HL-60/S4 (cell line): ENCODE data around the gene ATG13.
"Not testable (repeated sequence)": the region's sequence is repeated elsewhere in the genome, so short reads cannot be mapped to it uniquely, and the experiment has no call there.

Experiments used
- in situ Hi-C: fragments of 300-500 bp; cut with MboI; formaldehyde crosslinking; loops from 2 replicates; pipeline ENCODE4 v1.14.3; 2022; ENCODE audit warnings: low sequenced_read_pairs

ATG13 gene

DNA sequence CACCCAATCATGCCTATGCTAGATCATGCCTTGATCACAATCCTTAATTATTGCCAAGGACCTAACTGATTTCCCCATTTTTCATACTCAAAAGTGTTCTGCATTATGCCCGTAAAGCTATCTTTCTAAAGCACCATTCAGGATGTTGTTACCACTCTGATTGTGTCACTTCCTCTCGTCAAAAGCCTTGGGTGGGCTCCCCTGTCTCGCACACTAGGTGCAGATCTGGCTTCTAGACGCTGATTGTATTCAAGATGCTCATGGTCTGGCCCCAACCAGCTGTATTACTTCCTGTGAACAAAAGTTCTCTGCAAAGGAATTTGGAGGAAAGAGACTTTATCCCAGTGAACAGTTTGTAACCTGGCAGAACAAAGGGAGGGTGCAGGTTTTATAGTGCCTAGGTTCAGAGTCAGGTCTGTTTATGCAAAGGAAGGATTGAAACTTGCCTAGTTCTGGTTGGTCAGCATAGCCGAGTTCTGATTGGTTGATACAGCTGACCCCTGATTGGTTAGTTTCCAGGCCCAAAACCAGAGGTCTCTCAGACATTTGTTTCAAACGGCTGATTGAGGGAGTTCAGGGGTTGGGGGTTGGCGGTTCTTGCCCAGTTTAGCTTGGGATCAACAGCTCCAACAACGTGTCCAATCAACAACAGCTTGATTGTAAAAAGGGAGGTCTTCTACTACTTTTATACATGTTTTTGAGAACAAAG, 25.4 kb downstream of the ATG13 start:
- in situ Hi-C loops, result no loop called here

GRCh38 chr11:46643531-46643930, 26.2 kb downstream of the ATG13 start:
- in situ Hi-C loops, result no loop called here

DNA sequence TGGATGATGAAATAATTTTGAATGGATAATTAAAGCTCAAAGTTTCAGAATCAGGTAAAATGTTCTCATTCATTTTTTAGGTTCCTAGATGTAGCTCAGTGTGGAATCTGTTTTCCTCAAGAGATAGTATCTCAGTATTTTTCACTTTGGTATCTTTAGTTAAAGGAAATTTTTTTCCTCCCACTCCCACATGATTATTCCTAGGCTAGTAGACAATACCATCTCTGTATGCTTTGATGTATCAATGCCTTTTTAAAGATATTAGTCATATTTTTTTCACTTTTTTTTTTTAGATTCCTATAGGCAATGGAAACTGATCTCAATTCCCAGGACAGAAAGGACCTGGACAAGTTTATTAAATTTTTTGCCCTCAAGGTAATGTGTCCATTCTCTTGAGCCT, 26.6 kb downstream of the ATG13 start:
- in situ Hi-C loops, result no loop called here

DNA sequence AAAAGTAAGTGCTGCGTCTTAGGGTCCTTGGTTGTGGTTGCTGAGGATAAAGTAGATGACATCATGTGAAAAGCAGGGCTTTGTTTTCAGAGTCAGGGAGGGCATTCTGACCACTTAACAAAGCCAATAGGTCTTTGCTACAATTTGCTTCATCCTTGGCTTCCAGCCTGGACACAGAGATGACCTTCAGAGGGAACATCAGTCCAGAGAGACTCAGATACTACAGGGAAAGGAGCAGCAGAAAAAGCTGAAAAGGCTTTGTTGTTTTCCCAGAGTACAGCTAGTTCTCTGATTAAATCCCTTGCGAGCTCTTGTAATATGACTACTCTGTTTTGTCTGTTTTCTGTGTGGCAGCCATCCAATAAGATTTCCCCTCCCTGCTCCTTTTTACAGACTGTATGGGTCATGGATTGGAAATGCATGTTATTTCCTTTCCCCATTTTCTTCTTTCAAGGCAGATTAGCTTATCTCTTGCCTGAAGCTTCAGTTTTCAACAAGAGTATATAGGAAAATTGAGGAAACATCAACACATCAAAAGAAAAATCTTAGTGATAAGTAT, 31.9 kb downstream of the ATG13 start:
- in situ Hi-C loops, result no loop called here

- in situ Hi-C loops, result no loop called here
Observed at GRCh38 chr11:46655631-46656030, 38.3 kb downstream of the ATG13 start.

- in situ Hi-C loops, result no loop called here
Observed at GRCh38 chr11:46657186-46657585, 39.8 kb downstream of the ATG13 start.

DNA sequence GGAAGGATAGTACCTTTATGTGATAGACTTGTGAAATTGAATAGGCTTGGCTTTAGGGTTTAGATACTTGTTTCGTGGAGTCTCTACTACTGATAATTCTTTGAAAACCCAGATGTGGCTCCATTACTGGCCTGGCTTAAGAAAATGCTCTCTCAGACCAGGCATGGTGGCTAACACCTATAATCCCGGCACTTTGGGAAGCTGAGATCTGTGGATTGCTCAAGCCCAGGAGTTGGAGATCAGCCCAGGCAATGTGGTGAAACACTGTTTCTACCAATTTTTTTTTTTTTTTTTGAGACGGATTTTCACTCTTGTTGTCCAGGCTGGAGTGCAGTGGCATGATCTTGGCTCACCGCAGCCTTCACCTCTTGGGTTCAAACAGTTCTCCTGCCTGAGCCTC, 40.9 kb downstream of the ATG13 start:
- in situ Hi-C loops, result no loop called here

DNA sequence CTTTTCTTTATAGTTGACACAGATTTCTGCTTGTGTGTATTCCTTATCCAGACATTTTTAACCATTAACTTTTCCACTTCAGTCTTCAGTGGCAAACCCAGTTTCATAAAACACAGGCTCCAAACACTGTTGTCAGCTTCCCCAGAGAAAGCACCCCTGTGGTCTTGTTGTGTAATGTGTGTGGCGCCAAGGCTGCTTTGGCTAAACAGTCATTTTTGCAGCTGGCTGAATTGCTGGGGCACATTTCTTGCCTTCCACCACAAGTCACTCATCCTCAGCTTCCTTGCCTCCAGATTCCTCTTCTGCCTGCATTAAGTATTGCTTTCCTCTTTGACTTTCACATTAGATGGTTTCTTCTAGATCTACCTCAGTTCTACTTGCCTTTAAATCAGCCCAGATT, 42.6 kb downstream of the ATG13 start:
- in situ Hi-C loops, result loop anchor here (10.0 kb wide), 1 partner anchor 65 kb away; no protein-coding TSS in a partner anchor

GRCh38 chr11:46661836-46662235, 44.5 kb downstream of the ATG13 start:
- in situ Hi-C loops, result loop anchor here (10.0 kb wide), 1 partner anchor 63 kb away; no protein-coding TSS in a partner anchor

DNA sequence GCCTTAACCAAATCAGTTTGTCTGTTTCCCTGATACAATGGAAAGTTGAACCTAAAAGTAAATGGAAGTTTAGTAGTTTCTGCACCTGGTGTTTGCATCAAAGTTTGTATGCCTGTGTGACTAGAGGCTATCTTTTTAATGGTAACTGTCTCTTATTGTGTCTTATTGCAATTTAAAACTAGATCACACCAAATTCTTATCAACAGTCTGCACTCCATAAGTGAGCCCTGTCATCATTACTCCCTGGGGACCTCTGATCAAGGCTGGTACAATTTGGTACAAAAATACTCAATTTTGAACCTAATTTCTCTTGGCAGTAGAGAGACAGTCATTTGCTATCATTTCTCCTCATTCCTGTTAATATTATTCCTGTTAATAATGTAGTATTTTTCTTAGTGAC, 45.0 kb downstream of the ATG13 start:
- in situ Hi-C loops, result loop anchor here (10.0 kb wide), 1 partner anchor 62 kb away; no protein-coding TSS in a partner anchor

- in situ Hi-C loops, result loop anchor here (10.0 kb wide), 1 partner anchor 61 kb away; no protein-coding TSS in a partner anchor
Observed at GRCh38 chr11:46663277-46663940, 46.1 kb downstream of the ATG13 start.

- in situ Hi-C loops, result loop anchor here (10.0 kb wide), 1 partner anchor 60 kb away; no protein-coding TSS in a partner anchor
Observed at GRCh38 chr11:46664612-46665011, 47.3 kb downstream of the ATG13 start.

- in situ Hi-C loops, result loop anchor here (10.0 kb wide), 1 partner anchor 59 kb away; no protein-coding TSS in a partner anchor
Observed at GRCh38 chr11:46665356-46665755, 48.0 kb downstream of the ATG13 start.

- in situ Hi-C loops, result loop anchor here (10.0 kb wide), 1 partner anchor 58 kb away; no protein-coding TSS in a partner anchor
Observed at GRCh38 chr11:46666516-46666915, 49.2 kb downstream of the ATG13 start.

GRCh38 chr11:46667043-46667481, 49.7 kb downstream of the ATG13 start:
- in situ Hi-C loops, result loop anchor here (10.0 kb wide), 1 partner anchor 58 kb away; no protein-coding TSS in a partner anchor

- in situ Hi-C loops, result loop anchor here (10.0 kb wide), 1 partner anchor 56 kb away; no protein-coding TSS in a partner anchor
Observed at GRCh38 chr11:46668480-46669085, 51.2 kb downstream of the ATG13 start.

DNA sequence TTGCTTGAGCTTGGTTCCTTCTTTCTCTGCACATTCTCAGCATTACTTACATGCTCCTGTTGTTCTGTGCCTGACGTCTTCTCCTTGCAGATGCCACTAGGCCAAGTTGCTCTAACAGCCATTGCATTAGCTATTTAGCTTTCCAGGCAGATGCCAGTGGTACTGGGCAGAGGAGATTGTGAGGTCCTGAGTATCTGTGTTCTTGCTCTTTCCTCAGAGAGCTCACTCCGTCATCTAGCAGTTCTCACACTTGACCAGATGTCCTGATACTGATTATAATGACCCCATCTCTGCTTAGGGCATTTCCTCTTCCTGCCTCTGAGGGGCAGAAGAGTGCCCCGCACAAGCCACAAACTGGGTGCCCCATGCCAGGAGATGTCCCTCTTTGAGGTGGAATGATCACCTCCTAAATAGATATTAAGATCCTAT, 52.4 kb downstream of the ATG13 start:
- in situ Hi-C loops, result loop anchor here (10.0 kb wide), 1 partner anchor 55 kb away; no protein-coding TSS in a partner anchor

GRCh38 chr11:46670521-46670920, 53.2 kb downstream of the ATG13 start:
- in situ Hi-C loops, result not testable (repeated sequence)

DNA sequence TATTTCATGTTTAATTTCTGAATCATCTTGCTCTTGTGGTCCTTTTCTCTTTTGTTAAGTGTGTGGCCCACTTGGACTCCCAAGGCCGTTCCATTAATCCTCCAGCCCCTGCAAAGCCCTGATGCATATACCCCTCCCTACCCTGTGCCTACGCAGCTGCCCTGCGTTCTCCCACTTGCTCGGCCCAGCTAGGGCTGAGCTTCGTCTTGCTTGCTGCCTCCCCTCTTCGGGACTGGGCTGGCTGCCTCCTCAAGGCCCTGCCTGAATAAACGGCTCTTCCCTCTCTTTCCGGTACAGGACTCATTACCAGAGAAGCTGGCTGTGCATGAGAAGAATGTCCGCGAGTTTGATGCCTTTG, 54.6 kb downstream of the ATG13 start:
- in situ Hi-C loops, result no loop called here

DNA sequence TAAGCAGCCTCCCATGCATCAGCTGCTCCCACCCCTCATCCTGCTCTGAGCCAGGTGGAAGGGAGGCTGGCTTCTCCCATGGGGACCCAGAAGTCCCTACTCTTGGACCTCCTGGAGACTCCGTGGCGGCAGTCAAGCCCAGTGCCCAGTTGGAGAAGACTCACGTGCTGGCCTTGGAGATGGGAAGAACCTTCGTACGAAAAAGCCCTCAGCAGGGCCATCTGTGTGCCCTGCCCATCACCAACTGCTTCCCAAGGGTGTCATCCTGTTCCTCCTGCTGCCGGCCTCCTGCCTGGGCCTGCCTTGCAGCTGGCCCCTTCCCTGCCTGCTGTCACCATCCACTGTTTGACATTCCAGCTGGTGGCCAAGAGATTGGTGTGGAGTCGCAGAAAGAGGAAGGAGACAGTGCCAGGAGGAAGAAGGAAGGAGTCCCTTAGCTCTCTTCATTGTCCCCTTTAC, 55.1 kb downstream of the ATG13 start:
- in situ Hi-C loops, result no loop called here
